ENCODE results near the gene DDX10. TPM values are rescaled to one million over a fixed set of nuclear protein-coding genes. Genes with fewer than 3 reads are reported as not detected.

The DDX10 gene
- total RNA-seq = 18.1 and 30.3 TPM in 2 replicates

DNA sequence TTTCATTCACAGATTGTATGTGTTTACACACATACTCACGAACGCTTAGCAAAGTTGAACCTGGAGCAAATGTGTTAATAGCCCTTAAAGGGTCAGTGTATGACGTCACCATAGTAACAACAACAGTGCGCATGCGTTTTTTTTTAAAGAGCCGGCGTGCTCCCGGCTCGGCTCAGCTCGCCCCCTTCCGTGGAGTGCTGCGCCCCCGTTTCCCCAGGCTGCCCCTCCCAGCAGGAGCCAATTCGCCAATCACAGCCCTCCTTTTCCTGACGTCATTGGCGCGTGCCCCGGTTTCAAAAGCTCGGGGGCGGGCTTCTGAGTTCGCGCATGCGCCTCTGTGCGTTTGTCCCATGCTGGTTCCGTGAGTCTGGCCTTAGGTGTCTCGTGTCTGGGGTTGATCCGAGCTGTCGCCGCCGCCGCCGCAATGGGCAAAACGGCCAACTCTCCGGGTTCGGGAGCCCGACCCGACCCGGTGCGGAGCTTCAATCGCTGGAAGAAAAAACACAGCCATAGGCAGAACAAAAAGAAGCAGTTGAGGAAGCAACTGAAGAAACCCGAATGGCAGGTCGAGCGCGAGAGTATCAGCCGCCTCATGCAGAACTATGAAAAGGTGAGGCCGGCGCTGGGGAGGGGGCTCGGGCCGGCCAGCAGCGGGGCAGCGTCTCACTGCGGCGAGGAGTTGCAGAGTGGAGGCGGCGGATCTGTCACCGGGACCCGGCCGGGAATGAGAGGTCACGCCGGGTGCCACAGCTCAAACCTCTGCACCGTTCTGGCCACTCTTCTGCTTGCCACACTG, at the start of gene DDX10:
DDX10 (plus strand) TSS at position 340 of the 796 bp plus-strand sequence; CDS start at position 425, 85 bp downstream.

Other genes starting within 250 kb of the DDX10 start
- gene C11orf65, start 197.5 kb upstream of the DDX10 start, total RNA-seq = 1.1 and 1.5 TPM in 2 replicates
- 27.0 and 39.0 TPM in 2 replicates for gene POGLUT3, start 166.7 kb upstream of the DDX10 start, total RNA-seq
- 0.09 and 0.30 TPM in 2 replicates for gene EXPH5, start 71.3 kb upstream of the DDX10 start, total RNA-seq